ENCODE data around the gene VMO1.

Gene VMO1

GRCh38 chr17:4806777-4807604 is 20.8 kb upstream of the VMO1 start, which contains the start of gene PLD2:
TSS of gene PLD2 (plus strand) at chr17:4807152. CDS start at chr17:4807773, 621 bp downstream.
- H3K4me2 ChIP-seq, result peak within 1 kb of the TSS; percentile 29; the same call in 1 of the 2 replicates
- no peaks in the 10 kb centered on the region for H3K27me3 ChIP-seq (ENCODE audit: insufficient read depth, low read depth)
- H3K36me3 ChIP-seq (ENCODE audit: insufficient read depth), result no peaks in the 10 kb centered on the region
- H2AFZ ChIP-seq (ENCODE audit: low read depth), result no peak within 1 kb of the TSS; the same call in 1 of the 2 replicates
- no peaks in the 10 kb centered on the region for H4K20me1 ChIP-seq (ENCODE audit: insufficient read depth)
- no peak within 1 kb of the TSS; the same call in 1 of the 2 replicates for H3K9ac ChIP-seq
- no peak for TF ChIP-seq CTCF (conservative IDR thresholded peaks at IDR 0.05; ENCODE audit: low read depth, low read length)
- H3K27ac ChIP-seq, result no peak within 1 kb of the TSS
- H3K79me2 ChIP-seq (ENCODE audit: insufficient read depth, low read depth), result no peaks in the 10 kb centered on the region
- peaks cover 3% of the 10 kb centered on the region for H3K4me1 ChIP-seq (ENCODE audit: low read depth, poor library complexity, severe bottlenecking)
- H3K4me3 ChIP-seq (IDR thresholded peaks at IDR 0.05; ENCODE audit: insufficient read depth, low read depth, low read length), result no peak within 1 kb of the TSS

- H2AFZ ChIP-seq (ENCODE audit: low read depth), result no peak overlapping the region
- H3K27ac ChIP-seq, result no peak overlapping the region
- H3K27me3 ChIP-seq (ENCODE audit: insufficient read depth, low read depth), result no peaks in the 10 kb centered on the region
- no peak overlapping the region for H3K9ac ChIP-seq
- H4K20me1 ChIP-seq (ENCODE audit: insufficient read depth), result no peaks in the 10 kb centered on the region
- H3K4me1 ChIP-seq (ENCODE audit: low read depth, poor library complexity, severe bottlenecking), result peaks cover 5% of the 10 kb centered on the region
- H3K79me2 ChIP-seq (ENCODE audit: insufficient read depth, low read depth), result no peaks in the 10 kb centered on the region
- H3K4me3 ChIP-seq (IDR thresholded peaks at IDR 0.05; ENCODE audit: insufficient read depth, low read depth, low read length), result no peak overlapping the region
- peak overlapping the region; percentile 29; the same call in 1 of the 2 replicates for H3K4me2 ChIP-seq
- TF ChIP-seq CTCF (conservative IDR thresholded peaks at IDR 0.05; ENCODE audit: low read depth, low read length), result no peak
- no peaks in the 10 kb centered on the region for H3K36me3 ChIP-seq (ENCODE audit: insufficient read depth)
These were observed 20.3 kb upstream of the VMO1 start for GRCh38 chr17:4806456-4806776.

- peak within 1 kb of the TSS; percentile 85 for H3K27ac ChIP-seq
- peaks cover 19% of the 10 kb centered on the region for H3K4me1 ChIP-seq (ENCODE audit: low read depth, poor library complexity, severe bottlenecking)
- H3K36me3 ChIP-seq (ENCODE audit: insufficient read depth), result no peaks in the 10 kb centered on the region
- no peaks in the 10 kb centered on the region for H4K20me1 ChIP-seq (ENCODE audit: insufficient read depth)
- H3K27me3 ChIP-seq (ENCODE audit: insufficient read depth, low read depth), result no peaks in the 10 kb centered on the region
- no peak within 1 kb of the TSS for H3K4me3 ChIP-seq (IDR thresholded peaks at IDR 0.05; ENCODE audit: insufficient read depth, low read depth, low read length)
- no peak for TF ChIP-seq CTCF (conservative IDR thresholded peaks at IDR 0.05; ENCODE audit: low read depth, low read length)
- H2AFZ ChIP-seq (ENCODE audit: low read depth), result no peak within 1 kb of the TSS
- H3K4me2 ChIP-seq, result peak within 1 kb of the TSS; percentile 51; the same call in 1 of the 2 replicates
- H3K9ac ChIP-seq, result peak within 1 kb of the TSS; percentile 53; the same call in 1 of the 2 replicates
- H3K79me2 ChIP-seq (ENCODE audit: insufficient read depth, low read depth), result no peaks in the 10 kb centered on the region
These were observed 16.1 kb upstream of the VMO1 start, which contains the start of gene C17orf114 for GRCh38 chr17:4802228-4802627. TSS of gene C17orf114 (minus strand) at chr17:4802328.

GRCh38 chr17:4800462-4801196 is 14.5 kb upstream of the VMO1 start:
- peak overlapping the region; percentile 53; the same call in 1 of the 2 replicates for H3K9ac ChIP-seq
- TF ChIP-seq CTCF (conservative IDR thresholded peaks at IDR 0.05; ENCODE audit: low read depth, low read length), result no peak
- peak overlapping the region; percentile 10; the same call in 1 of the 2 replicates for H2AFZ ChIP-seq (ENCODE audit: low read depth)

More at GRCh38 chr17:4800462-4801196, 14.5 kb upstream of the VMO1 start:
- Histone ChIP-seq H3K27me3 (ENCODE audit: insufficient read depth, low read depth) (no peaks in the 10 kb centered on the region), H3K79me2 (ENCODE audit: insufficient read depth, low read depth) (no peaks in the 10 kb centered on the region), H3K4me2 (peak overlapping the region; percentile 51), H3K27ac (peak overlapping the region; percentile 85), H3K4me3 (IDR thresholded peaks at IDR 0.05; ENCODE audit: insufficient read depth, low read depth, low read length) (no peak overlapping the region), H3K36me3 (ENCODE audit: insufficient read depth) (no peaks in the 10 kb centered on the region), H4K20me1 (ENCODE audit: insufficient read depth) (no peaks in the 10 kb centered on the region), H3K4me1 (ENCODE audit: low read depth, poor library complexity, severe bottlenecking) (peaks cover 16% of the 10 kb centered on the region)
